Uterus (tissue), 4 donors: ENCODE results near the gene AAR2. TPM values are rescaled to one million over a fixed set of nuclear protein-coding genes. Genes with fewer than 3 reads are reported as not detected.

ENCODE experiments used
- DNase-seq, 2 donors: peaks; one replicate each; pipeline ENCODE4 v3.0.0-alpha.2; 2019 to 2020
- H3K27ac ChIP-seq, 2 donors: fragments of 200-600 bp; sonication (generic); 1 replicate in 1 of 2; 2 replicates in 1 of 2; pipeline ENCODE4 v1.5.1; 2016 to 2018
- H3K27me3 ChIP-seq, 2 donors: fragments of 200-600 bp; sonication (generic); one replicate each; pipeline ENCODE4 v1.5.1; 2018 to 2019; ENCODE audit warnings: control low read depth in 1 of 2
- H3K36me3 ChIP-seq, 2 donors: fragments of 200-600 bp; sonication (generic); one replicate each; pipeline ENCODE4 v1.5.1; 2019; ENCODE audit warnings: control low read depth in 1 of 2
- H3K4me1 ChIP-seq, 2 donors: fragments of 200-600 bp; sonication (generic); one replicate each; pipeline ENCODE4 v1.5.1; 2018 to 2019; ENCODE audit warnings: control low read depth in 1 of 2
- H3K4me3 ChIP-seq, 2 donors: fragments of 200-600 bp; sonication (generic); 1 replicate in 1 of 2; 2 replicates in 1 of 2; pipeline ENCODE4 v1.5.1; 2018 to 2019; ENCODE audit warnings: mild to moderate bottlenecking in 1 of 2
- H3K9me3 ChIP-seq, 2 donors: fragments of 200-600 bp; sonication (generic); one replicate each; pipeline ENCODE4 v1.5.1; 2019; ENCODE audit warnings: control low read depth in 1 of 2
- POLR2A ChIP-seq, 2 donors: fragments of 450-650 bp; IDR thresholded peaks; one replicate each; pipeline ENCODE4 v1.6.1; 2016; ENCODE audit warnings: antibody characterized with exemption in 2 of 2, mild to moderate bottlenecking in 1 of 2, moderate library complexity in 1 of 2
- intact Hi-C: fragments of 100-400 bp; cut with DNase I; formaldehyde crosslinking; loops from one replicate; pipeline ENCODE4 v1.15.1; 2023; ENCODE audit warnings: low total_unique reads
- total RNA-seq, 4 donors: library from RNA; depleted of rRNA in 3 of 4; stranded (reverse); fragments of >200 nt in 3 of 4; gene quantifications; one replicate each; pipeline versions ENCODE4 v1.1.0 to v1.2.4, GENCODE V29; 2014 to 2023
- TF ChIP-seq, protein P1 (sequence below), 4 experiments: fragments of 200-600 bp in 2 of 4; fragments of 450-650 bp in 2 of 4; sonication (generic) in 2 of 4; IDR thresholded peaks; one replicate each; pipeline ENCODE4 v1.5.1; 2016 to 2019; ENCODE audit warnings: antibody characterized with exemption in 4 of 4, mild to moderate bottlenecking in 2 of 4, moderate library complexity in 1 of 4
- donor health status: DM: yes; HTN: yes; CAD: no.

Gene AAR2
- total RNA-seq, 4 donors from 2014 or later = 20.9 to 33.3 (median 25.2) TPM

DNA sequence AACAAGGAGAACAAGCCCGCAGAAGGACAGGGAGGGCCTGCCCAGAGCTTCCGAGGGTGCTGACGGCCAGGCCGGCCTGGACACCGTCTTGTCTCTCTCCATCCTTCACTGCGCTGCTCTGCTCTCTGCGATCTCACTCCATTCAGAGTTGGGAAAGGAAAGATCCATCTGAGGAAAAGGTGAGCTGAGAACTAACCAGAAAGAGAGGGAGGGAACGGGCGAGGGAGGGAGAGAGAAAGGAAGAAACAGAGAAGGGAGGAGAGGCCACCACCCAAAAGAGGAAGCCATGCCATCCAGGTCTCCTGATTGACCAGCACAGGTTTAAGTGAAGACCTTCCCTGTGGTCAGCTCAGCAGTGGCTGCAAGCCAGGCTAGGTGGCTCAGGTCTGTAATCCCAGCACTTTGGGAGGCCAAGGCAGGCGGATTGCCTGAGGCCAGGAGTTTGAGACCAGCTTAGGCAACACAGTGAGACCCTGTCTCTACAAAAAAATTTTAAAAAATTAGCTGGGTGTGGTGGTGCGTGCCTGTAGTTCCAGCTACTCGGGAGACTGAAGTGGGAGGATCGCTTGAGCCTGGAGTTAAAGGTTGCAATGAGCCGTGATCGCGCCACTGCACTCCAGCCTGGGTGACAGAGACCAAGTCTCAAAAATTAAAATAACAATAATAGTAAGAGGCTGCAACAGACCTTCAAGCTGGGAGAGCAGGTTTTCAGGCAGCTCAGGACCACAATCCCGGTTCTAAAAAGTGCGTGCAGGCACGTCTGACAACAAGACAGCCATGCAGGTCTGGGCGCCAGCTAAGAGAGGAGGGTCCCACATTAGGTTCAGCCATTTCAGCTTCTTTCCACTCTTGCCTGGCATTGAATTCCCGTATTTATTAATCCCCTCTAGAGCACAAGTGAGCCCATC is 35.6 kb downstream of the AAR2 start:
- TF ChIP-seq, protein P1, sequence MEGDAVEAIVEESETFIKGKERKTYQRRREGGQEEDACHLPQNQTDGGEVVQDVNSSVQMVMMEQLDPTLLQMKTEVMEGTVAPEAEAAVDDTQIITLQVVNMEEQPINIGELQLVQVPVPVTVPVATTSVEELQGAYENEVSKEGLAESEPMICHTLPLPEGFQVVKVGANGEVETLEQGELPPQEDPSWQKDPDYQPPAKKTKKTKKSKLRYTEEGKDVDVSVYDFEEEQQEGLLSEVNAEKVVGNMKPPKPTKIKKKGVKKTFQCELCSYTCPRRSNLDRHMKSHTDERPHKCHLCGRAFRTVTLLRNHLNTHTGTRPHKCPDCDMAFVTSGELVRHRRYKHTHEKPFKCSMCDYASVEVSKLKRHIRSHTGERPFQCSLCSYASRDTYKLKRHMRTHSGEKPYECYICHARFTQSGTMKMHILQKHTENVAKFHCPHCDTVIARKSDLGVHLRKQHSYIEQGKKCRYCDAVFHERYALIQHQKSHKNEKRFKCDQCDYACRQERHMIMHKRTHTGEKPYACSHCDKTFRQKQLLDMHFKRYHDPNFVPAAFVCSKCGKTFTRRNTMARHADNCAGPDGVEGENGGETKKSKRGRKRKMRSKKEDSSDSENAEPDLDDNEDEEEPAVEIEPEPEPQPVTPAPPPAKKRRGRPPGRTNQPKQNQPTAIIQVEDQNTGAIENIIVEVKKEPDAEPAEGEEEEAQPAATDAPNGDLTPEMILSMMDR (IDR thresholded peaks at IDR 0.05) = no peak
- no peak for TF ChIP-seq POLR2A (IDR thresholded peaks at IDR 0.05)
- H3K4me1 ChIP-seq = no peaks in the 10 kb centered on the region
- H3K36me3 ChIP-seq = no peaks in the 10 kb centered on the region
- no peak overlapping the region for H3K27ac ChIP-seq
- intact Hi-C loops = no loop called here
- no peak overlapping the region for H3K4me3 ChIP-seq
- no peaks in the 10 kb centered on the region for H3K27me3 ChIP-seq
- no peaks in the 10 kb centered on the region for H3K9me3 ChIP-seq
- no peak for DNase-seq

GRCh38 chr20:36272547-36273220 is 36.4 kb downstream of the AAR2 start:
- Histone ChIP-seq H3K27me3 (no peaks in the 10 kb centered on the region), H3K27ac (no peak overlapping the region), H3K4me3 (no peak overlapping the region), H3K36me3 (no peaks in the 10 kb centered on the region), H3K9me3 (no peaks in the 10 kb centered on the region), H3K4me1 (no peaks in the 10 kb centered on the region)
- intact Hi-C loops = no loop called here
- TF ChIP-seq POLR2A (IDR thresholded peaks at IDR 0.05) = no peak
- TF ChIP-seq, protein P1 (IDR thresholded peaks at IDR 0.05) = no peak
- no peak for DNase-seq

GRCh38 chr20:36273414-36274180 is 37.3 kb downstream of the AAR2 start:
- intact Hi-C loops = no loop called here
- H3K4me3 ChIP-seq = no peak overlapping the region
- no peaks in the 10 kb centered on the region for H3K4me1 ChIP-seq
- DNase-seq = no peak
- TF ChIP-seq, protein P1 (IDR thresholded peaks at IDR 0.05) = no peak
- no peak for TF ChIP-seq POLR2A (IDR thresholded peaks at IDR 0.05)
- no peak overlapping the region for H3K27ac ChIP-seq
- no peaks in the 10 kb centered on the region for H3K27me3 ChIP-seq
- no peaks in the 10 kb centered on the region for H3K36me3 ChIP-seq
- no peaks in the 10 kb centered on the region for H3K9me3 ChIP-seq

DNA sequence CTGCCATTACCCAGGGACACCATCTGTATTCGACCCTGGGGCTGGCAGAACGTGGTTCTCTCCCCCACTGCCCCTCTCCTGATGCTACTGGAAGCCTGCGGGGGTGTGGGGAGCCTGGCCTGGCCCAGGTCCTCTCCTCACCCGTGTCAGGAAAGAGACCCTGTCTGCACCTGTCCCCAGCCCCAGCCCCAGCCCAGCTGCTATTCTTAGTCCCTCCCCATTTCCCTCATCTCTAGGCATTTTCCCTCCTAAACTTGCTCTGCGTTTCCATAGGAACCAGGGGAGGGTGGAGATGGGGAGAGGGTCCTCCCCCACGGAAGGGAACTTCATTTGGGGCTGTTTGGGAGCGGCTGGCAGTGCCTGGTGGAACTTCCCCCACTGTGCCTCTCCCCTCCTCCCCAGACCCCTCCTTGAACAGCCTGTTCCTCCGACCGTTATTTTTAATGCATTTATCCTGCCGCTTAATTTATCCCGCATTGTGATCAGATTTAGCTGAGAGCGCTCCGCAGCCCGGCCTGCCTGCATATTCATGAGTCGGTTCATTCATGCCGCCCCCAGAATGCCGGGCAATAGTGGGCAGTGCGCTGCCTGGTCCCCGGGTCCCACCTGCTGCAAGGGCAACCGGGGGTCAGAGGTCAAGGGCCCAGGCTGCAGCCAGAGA is 38.0 kb downstream of the AAR2 start:
- no peaks in the 10 kb centered on the region for H3K4me1 ChIP-seq
- H3K27ac ChIP-seq = no peak overlapping the region
- intact Hi-C loops = no loop called here
- no peaks in the 10 kb centered on the region for H3K9me3 ChIP-seq
- TF ChIP-seq, protein P1 (IDR thresholded peaks at IDR 0.05) = no peak
- TF ChIP-seq POLR2A (IDR thresholded peaks at IDR 0.05) = no peak
- no peaks in the 10 kb centered on the region for H3K36me3 ChIP-seq
- H3K4me3 ChIP-seq = no peak overlapping the region
- DNase-seq = no peak
- H3K27me3 ChIP-seq = no peaks in the 10 kb centered on the region
